ENCODE measurements around the gene TOB1.

DNA sequence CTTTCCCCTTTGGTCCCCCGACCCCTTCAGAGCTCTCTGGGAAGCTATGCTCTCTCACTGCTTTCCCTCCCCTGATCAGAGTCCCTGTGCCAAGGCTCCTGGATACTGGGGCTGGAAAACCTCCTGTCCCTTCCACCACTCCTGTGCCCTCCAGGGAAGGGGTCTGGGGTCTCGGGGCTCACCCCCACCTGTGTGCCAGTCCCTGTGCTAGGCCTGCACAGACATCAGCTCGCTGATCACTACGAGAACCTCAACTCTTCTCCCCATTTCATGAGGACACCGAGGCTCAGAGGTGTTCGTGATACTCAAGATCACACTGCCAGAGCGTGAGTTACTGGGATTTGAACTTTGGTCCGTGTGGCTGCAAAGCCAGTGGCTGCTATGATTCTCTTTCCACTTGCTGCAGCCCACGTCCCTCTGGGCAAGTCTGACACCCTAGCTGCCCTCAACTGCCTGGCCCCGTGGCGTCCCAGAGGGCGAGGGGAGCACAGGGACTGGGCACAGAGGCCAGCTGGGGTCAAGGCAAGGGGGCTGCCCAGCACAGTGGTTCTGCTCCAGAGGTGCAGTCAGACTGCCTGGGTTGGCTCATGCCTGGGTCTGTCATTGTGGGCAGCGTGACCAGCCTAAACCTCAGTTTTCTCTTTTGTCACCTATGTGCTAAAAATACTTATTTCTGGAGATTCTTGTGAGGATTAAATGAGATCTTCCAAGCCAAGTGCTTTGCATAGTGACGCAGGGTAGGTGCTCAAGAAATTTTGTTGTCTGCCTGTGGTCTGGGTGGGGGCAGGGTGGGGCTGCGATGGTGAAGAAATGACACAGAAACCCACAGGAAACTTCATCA, 43.8 kb upstream of the TOB1 start:
- no peak for TF ChIP-seq CTCF (IDR thresholded peaks at IDR 0.05)
- no peak for TF ChIP-seq POLR2A (IDR thresholded peaks at IDR 0.05)
- no peak for TF ChIP-seq EP300 (IDR thresholded peaks at IDR 0.05)
